ENCODE data around the gene PAQR8. TPM values are rescaled to one million over a fixed set of nuclear protein-coding genes. Genes with fewer than 3 reads are reported as not detected.

PAQR8 gene
- total and polyA plus RNA-seq, 7 donors = 0.39 to 1.3 (median 0.68) TPM

DNA sequence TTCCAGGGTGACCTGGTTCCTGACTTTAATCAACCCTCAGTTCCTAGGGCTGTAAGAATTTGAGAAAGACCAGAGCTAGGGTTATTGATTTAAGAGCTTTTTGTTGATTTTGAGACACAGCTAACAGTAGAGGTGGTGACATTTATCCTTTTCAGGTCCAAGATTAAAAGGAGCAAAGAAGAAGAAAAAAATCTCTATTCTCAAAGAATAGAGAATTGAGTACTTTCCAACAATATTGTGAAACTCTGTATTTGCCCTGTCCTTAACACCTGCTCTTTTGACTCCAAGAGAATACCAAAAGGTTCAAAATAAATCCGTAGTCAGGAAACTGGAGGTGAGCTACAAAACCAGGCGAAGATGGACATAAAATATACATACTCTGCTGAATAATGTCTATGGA, 7.3 kb downstream of the PAQR8 start:
- TF ChIP-seq, protein P1, sequence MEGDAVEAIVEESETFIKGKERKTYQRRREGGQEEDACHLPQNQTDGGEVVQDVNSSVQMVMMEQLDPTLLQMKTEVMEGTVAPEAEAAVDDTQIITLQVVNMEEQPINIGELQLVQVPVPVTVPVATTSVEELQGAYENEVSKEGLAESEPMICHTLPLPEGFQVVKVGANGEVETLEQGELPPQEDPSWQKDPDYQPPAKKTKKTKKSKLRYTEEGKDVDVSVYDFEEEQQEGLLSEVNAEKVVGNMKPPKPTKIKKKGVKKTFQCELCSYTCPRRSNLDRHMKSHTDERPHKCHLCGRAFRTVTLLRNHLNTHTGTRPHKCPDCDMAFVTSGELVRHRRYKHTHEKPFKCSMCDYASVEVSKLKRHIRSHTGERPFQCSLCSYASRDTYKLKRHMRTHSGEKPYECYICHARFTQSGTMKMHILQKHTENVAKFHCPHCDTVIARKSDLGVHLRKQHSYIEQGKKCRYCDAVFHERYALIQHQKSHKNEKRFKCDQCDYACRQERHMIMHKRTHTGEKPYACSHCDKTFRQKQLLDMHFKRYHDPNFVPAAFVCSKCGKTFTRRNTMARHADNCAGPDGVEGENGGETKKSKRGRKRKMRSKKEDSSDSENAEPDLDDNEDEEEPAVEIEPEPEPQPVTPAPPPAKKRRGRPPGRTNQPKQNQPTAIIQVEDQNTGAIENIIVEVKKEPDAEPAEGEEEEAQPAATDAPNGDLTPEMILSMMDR (IDR thresholded peaks at IDR 0.05) = no peak
- H3K36me3 ChIP-seq (ENCODE audit: insufficient read depth in 1 of 2, low read depth in 1 of 2) = no peaks in the 10 kb centered on the region
- WGBS, 3 donors = 92 to 94% (median 93%) methylated on average over 2 of the region's 2 CpGs
- DNase-seq = no peak
- H3K27ac ChIP-seq = no peak overlapping the region
- no peak overlapping the region for H3K4me3 ChIP-seq
- no peaks in the 10 kb centered on the region for H3K4me1 ChIP-seq
- ATAC-seq = no peak
- intact Hi-C loops (cut with DNase I) = no loop called here
- no peaks in the 10 kb centered on the region for H3K9me3 ChIP-seq
- H3K27me3 ChIP-seq (ENCODE audit: insufficient read depth in 3 of 3, low read length in 2 of 3) = peaks cover 0 to 5% (median 2%) of the 10 kb centered on the region in 3 donors

DNA sequence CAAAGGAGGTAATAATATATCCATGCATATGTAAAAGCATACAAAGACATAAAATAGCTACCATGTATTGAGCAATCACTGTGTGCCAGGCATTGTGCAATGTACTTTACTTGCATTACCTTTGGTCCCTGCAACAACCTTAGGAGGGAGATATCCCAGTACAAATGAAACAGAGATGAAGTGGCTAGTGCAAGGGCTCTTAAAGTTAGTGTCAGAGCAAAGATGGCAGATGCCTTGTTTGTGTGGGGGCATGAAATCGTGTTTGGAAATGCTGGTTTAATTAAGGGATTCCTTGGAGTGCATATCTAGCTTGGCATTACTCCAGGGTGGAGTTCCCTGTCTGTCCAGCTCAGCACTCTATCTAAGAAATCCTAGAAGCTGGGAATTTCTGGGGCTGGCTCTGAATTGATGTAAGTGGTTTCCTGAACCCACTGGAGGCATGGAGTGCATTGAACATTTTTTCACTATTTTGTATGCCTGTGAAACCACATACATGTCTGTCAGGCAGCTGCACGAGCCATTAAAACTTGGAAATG, 9.8 kb downstream of the PAQR8 start:
- H3K4me3 ChIP-seq = no peak overlapping the region
- no peaks in the 10 kb centered on the region for H3K9me3 ChIP-seq
- peaks cover 0 to 5% (median 0%) of the 10 kb centered on the region in 3 donors for H3K27me3 ChIP-seq (ENCODE audit: insufficient read depth in 3 of 3, low read length in 2 of 3)
- 15 to 26% (median 24%) methylated on average over 2 of the region's 2 CpGs for WGBS, 3 donors
- no peak overlapping the region for H3K27ac ChIP-seq
- TF ChIP-seq, protein P1 (IDR thresholded peaks at IDR 0.05) = no peak
- intact Hi-C loops (cut with DNase I) = no loop called here
- no peak for ATAC-seq
- no peak for DNase-seq
- no peaks in the 10 kb centered on the region for H3K4me1 ChIP-seq
- no peaks in the 10 kb centered on the region for H3K36me3 ChIP-seq (ENCODE audit: insufficient read depth in 1 of 2, low read depth in 1 of 2)

DNA sequence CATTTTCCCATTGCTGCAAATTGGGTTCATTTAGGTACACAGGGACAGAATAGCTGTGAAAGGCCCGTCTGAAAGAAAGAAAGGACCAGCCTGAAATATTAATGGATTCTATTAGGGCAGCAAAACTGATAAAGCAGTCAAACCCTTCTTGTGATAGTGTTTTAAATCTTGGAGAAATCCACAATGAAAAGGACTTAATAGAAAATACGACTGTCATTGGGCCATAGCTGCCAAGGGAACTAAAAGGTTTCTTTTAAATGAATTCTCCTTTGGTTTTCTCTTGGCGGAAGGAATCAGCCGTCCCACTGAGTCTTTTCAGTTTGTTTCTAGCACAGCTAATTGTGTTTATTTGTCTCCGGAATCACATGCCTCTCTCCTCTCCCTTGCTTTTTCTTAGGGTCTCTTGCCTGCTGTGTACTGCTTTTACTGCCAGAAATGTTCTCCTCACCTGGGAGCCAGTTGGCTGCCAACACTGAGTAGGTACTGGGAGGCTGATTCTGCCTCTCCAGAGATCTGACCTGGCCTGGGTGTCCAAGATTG, 11.3 kb downstream of the PAQR8 start:
- Histone ChIP-seq H3K4me1 (no peaks in the 10 kb centered on the region), H3K36me3 (ENCODE audit: insufficient read depth in 1 of 2, low read depth in 1 of 2) (no peaks in the 10 kb centered on the region), H3K27me3 (ENCODE audit: insufficient read depth in 3 of 3, low read length in 2 of 3) (peaks cover 0 to 3% (median 0%) of the 10 kb centered on the region in 3 donors), H3K4me3 (no peak overlapping the region), H3K27ac (no peak overlapping the region), H3K9me3 (no peaks in the 10 kb centered on the region)
- TF ChIP-seq, protein P1 (IDR thresholded peaks at IDR 0.05) = no peak
- ATAC-seq (no peak), DNase-seq (no peak)
- WGBS, 3 donors = 90 to 96% (median 94%) methylated on average over 5 of the region's 5 CpGs
- intact Hi-C loops (cut with DNase I) = no loop called here

DNA sequence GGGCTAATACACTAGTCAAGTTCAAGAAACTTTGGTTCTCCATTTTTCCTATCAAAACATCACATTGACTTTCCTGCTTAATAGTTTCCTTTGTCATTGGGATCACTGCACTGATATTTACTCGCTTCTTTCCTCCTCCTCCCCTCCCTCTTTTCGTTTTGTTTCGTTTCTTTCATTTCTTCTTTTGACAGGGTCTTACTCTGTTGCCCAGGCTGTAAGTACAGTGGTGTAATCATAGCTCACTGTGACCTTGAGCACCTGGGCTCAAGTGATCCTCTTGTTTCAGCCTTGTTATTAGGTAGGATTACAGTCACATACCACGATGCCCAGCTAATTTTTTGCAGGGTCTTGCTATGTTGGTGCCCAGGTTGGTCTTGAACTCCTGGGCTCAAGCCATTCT, 12.3 kb downstream of the PAQR8 start:
- WGBS, 3 donors = 91 to 93% (median 92%) methylated on average over 4 of the region's 4 CpGs
- no peaks in the 10 kb centered on the region for H3K4me1 ChIP-seq
- DNase-seq = no peak

More for the DNA sequence above, 12.3 kb downstream of the PAQR8 start:
- TF ChIP-seq, protein P1 (IDR thresholded peaks at IDR 0.05) = no peak
- Histone ChIP-seq H3K9me3 (no peaks in the 10 kb centered on the region), H3K27me3 (ENCODE audit: insufficient read depth in 3 of 3, low read length in 2 of 3) (peaks cover 0 to 3% (median 0%) of the 10 kb centered on the region in 3 donors), H3K4me3 (no peak overlapping the region), H3K36me3 (ENCODE audit: insufficient read depth in 1 of 2, low read depth in 1 of 2) (no peaks in the 10 kb centered on the region), H3K27ac (no peak overlapping the region)
- intact Hi-C loops (cut with DNase I) = no loop called here
- ATAC-seq = no peak
